Kidney tubule cell (primary cell): ENCODE data around the gene INHBB.
"Not testable (repeated sequence)": the region's sequence is repeated elsewhere in the genome, so short reads cannot be mapped to it uniquely, and the experiment has no call there.

Experiments used
- DNase-seq: peaks from one replicate; pipeline ENCODE4 v3.0.0-alpha.2; 2018; ENCODE audit warnings: low spot score

INHBB gene

GRCh38 chr2:120316071-120316470 lies 29.9 kb upstream of the INHBB start:
- DNase-seq = no peak

DNA sequence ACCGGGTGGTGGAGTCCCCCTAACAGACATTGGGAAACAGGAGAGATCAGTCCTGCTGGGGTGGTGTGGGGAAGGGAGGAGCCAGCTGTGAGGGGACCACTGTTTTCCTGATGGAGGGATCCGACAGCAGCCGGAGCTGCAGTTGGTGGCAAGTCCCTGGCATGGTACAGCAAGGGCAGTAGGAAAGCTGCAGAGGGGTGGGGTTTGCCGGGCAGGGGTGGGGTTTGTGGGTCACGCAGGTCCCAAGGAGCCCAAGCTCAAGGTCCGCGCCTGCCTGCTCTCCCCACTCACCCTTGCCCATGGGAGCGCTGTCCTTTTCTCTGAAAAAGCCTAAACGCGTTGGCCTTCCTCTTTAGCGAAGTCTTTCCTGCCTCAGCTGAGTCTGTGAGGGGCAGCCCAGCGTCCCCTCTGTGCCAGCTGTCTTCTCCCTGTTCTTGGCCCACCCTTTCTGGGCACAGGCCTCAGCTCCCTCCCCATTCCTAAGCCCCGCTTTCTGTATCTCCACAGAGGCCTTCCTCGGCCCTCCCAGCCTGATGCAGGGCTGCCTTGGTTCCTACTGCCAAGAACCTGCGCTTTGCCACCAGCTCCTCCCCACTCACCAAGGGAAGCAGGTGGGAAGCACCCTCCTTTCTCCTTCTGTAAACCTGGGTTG lies 29.3 kb upstream of the INHBB start:
- no peak for DNase-seq

DNA sequence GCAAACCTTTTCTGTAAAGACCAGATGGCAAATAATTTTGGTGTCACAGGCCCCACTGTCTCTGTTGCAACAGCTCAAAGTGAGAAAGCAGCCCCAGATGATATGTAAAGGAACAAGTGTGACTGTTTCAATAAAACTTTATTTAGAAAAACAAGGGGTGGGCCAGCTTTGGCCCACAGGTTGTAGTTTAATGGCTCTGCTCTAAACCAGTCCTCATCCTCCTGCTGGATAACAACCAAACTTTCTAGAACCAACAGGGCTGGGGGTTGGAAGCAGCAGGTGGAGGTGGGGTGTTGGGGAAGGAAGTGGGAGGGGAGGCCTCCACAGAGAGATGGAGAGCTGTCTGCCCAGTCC lies 28.8 kb upstream of the INHBB start:
- DNase-seq = no peak

DNA sequence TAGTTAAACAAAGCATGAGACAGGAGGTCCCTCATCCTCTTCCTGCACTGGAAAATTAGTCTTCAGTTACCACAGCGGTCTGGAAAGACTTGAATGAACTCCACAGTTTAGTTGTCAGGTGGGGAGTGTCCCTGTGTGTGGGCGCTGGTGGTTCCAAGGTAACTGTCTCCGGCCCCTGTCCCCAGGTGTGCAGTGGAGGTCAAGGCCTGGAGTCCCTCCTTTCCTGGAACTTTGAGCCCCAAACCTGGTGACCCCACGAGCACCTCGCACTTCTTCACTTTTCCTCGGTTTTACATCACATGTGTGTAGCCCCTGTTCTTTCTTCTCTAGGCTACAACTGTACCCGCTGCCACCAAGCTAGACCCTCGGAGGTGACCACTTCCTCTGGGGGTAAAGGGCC lies 28.0 kb upstream of the INHBB start:
- no peak for DNase-seq

DNA sequence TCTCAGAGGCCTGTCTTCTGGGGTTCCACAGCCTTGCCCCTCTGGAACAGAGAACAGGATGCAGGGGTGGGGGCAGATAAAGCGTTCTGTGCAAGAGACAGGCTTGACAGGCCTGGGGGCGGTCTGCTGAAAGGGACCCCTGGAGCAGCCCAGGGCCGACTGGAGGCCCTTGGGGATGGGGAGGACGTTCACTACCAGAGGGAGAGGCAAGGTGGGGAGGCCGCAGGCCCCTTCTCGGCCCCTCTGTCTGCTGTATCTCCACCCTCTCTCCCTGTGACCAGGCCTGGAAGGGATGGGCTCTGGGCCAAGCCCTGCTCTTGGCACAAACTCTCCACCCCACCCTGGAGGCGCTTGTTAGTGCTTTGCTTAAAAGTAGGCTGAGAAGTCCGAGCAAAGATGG lies 27.3 kb upstream of the INHBB start:
- DNase-seq = no peak

- DNase-seq = no peak
These were observed 26.8 kb upstream of the INHBB start for GRCh38 chr2:120319123-120319522.

- no peak for DNase-seq
These were observed 26.1 kb upstream of the INHBB start for GRCh38 chr2:120319686-120320317.

GRCh38 chr2:120320318-120320851 lies 25.6 kb upstream of the INHBB start:
- DNase-seq = no peak

GRCh38 chr2:120320887-120321556 lies 24.9 kb upstream of the INHBB start:
- not testable (repeated sequence) for DNase-seq

DNA sequence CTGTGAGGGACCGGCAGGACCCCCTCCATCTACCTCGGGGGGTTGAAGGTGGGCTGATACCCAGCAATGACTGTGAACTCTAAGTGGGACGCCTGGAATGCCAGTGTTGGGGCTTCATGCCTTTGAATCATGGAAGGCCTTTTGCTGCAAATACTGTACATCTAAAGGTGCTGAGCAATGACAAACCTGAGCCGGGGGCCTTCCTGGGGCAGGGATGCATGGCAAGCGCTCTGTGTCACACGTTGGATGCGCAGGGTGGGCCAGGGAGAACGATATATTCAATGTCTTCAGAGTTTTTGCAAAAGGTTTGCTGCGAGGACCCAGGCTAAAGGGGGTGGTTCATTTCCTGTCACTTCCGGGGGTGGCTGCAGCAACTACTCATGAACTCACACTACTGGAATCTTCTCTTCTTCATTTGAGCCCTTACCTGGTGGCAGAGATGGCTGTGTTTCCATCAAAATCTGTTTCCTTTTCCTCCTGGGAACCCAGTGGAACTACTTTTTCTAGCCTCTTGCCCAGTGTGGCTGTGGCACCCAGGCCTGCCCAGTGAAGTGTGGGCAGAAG lies 24.1 kb upstream of the INHBB start:
- no peak for DNase-seq

- DNase-seq = no peak
These were observed 23.6 kb upstream of the INHBB start for GRCh38 chr2:120322329-120322728.

GRCh38 chr2:120323214-120323613 lies 22.7 kb upstream of the INHBB start:
- DNase-seq = no peak

DNA sequence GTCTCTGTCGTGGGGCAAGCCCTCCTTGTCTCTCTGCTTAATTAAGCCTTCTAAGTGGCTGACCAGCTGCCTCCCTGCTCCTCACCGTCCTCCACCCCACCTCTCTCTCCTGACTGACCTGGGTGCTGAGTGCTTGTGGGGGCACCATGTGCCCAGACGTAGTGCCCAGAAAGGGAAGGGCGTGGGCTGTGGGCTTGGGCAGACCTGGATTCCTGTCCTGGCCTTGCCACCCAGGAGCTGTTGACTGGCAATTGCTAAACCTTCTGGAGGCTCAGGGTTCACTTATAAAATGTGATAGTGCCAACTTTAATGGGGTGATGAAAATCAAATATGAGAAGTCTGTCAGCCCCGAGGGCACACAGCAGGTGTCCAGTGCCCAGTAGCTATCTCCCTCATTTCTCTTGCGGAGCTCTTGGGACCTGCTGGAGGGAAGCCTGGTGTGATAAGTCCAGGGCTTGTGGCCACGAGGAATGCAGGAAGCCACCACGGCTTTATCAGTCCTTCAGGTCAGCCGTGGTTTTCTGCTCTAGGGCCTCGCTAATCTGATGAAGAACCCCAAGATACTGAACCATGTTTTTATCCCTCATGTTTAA lies 22.0 kb upstream of the INHBB start:
- DNase-seq = no peak

GRCh38 chr2:120324933-120325332 lies 21.0 kb upstream of the INHBB start:
- DNase-seq = no peak

DNA sequence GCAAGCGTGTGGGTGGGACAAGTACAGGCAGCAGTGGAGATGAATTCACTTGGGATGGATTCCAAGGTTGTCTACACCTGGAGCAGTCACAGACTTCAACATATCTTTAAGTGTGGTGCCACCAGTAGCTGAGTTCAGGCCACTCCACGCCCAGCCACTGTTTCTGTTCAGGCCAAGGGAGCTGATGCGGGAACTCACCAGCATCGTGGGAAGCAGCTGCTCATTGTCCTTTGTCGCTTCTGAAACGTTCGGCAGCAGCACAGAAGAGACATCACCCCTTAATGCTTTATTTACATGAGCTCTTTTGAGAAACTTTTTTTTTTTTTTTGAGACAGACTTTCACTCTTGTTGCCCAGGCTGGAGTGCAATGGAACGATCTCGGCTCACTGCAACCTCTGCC lies 19.9 kb upstream of the INHBB start:
- DNase-seq = no peak

GRCh38 chr2:120330946-120331822 lies 14.8 kb upstream of the INHBB start:
- no peak for DNase-seq

DNA sequence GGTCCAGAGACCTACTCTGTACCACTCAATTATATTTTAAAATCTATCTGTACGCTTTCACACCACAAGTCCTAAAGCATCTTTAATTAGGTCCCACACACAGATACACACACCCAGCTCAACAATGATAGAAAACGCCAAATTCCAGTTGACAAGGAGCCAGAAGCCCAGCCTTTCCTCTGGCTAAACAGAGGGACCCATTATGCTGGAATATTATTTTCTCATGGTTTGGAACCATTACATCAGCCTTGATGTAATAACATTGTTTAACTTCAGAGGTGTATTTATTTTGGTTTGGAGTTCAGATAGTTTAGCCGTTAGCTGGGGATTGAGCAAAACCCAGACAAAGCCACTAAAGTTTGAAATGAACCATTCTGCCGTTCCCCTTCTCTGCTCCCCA lies 14.0 kb upstream of the INHBB start:
- DNase-seq = no peak

DNA sequence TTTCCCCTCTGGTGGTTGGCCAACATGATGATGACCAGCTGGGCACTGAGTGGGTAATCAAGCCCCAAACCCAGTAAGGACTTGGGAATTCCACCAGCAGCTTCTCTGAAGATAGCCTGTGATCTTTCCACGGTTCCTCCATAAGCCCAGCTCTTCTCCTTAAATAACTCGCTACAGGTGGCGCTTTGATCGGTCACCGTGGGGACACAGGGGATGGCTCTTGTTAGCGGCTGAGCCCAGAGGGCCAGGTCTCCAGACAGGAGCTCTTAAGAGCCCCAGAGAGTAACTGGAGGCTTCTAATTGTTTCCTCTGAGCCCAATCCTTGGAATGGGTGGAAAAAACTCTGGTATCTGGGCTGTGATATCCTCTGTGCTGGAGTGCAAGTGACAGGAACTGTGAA lies 13.6 kb upstream of the INHBB start:
- no peak for DNase-seq

DNA sequence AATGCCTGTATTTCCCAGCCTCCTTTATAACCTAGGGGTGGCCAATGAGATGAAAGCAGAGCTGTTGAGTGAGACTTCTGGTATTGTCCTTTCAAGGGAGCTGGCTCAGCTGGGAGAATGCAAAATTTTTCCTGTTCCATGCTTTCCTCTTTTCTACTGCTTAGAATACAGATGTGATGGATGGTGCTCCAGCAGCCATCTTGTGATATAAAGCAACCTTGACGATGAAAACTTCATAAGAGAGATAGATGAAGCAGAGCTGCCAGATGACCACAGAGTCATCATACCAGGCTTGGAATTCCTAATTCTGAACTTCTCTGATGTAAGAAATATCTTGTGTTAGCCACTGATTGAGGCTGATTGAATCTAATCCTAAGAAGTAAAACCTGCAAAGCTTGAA lies 11.9 kb upstream of the INHBB start:
- DNase-seq = no peak

DNA sequence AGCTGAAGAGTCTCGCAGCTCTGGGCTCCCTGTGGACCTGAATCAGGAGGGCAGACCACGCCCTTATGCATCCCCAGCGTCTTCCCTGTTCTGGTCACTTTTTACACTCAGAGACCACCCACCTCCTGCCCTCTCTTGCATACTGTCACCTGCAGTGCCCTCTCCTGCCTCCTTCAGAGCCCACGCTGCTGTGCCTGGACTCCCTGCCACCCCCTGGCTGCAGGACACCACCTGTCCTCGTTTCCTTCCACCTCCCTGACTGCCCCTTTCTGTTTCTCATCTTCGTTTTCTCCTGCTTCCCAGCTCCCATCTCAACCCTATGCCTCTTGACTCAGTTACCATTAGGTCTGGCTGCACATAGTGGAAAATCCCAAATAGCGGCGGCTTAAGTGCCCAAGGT lies 9.2 kb upstream of the INHBB start:
- DNase-seq = no peak

DNA sequence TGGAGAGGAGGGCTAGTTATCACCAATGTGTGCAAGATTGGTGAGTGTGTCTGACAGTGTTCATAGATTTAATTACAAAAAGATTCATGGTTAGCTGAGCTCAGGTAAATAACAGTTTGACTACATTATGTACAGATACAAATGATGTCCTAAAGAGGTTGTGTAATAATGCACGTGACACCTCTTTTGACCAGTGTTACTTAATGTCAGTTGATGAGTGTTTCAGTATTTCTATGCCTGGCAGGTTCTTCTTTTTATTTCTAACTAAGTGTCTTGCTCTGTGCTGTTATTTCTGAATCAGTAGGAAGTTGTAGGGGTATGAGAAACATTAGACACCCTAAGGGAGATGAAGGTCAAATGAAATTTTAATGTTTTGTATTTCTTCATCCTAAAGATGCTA lies 7.9 kb upstream of the INHBB start:
- DNase-seq = no peak

DNA sequence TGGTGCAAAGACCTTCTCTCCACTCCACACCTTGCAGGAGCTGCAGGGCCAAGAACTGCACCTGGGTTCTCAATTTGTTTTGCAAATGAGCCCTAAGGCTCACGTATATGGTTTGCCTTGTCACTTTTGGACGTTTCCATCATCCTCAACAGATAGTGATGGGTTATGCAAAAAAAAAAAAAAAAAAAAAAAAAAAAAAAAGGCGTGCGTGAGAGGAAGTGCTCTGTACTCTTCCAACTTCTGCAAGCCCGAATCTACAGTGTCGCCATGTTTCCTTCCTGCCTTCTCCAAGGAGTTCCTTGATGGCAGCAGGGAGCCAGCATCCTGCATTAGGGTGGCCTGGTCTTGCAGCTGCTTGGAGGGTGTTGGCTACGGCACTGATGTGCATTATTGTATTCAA lies 4.0 kb upstream of the INHBB start:
- DNase-seq = no peak
